Skeletal muscle cell (primary cell): ENCODE results near the gene PPARA.

Source experiments
- DNase-seq: peaks from one replicate; pipeline ENCODE4 v3.0.0-alpha.2; 2010; ENCODE audit warnings: low read depth
- H3K4me3 ChIP-seq: 2 replicates; pipeline ENCODE4 v1.5.1; 2011; ENCODE audit warnings: low read depth, mild to moderate bottlenecking, control low read depth, low read length, moderate library complexity

PPARA gene

DNA sequence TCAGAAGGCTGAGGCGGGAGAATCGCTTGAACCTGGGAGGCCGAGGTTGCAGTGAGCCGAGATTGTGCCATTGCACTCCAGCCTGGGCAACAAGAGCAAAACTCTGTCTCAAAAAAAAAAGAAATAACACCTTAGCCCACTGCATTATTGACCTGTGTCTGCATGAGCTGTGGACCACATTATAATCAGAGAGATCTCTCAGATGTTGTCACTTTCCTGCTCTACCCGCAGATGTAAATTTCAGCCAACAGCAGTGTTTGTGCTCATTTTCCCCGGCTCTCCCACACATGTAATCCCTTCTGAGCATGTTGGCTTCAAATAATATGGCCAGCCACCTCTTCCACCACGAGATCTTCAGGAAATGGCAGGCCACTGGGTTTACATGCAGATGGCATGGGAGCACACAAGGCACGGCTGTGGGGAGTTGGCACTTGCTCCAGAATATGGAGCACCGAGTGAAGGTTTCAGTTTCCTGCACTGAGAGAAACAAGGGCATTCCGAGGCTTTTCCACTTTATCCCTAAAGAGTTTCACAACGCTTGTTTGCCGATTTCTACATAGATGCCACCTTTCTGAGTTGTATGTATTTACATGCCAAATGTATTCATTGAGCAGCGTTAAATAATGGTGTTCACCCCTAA is 80.1 kb downstream of the PPARA start:
- no peak for DNase-seq
- H3K4me3 ChIP-seq: no peak overlapping the region

DNA sequence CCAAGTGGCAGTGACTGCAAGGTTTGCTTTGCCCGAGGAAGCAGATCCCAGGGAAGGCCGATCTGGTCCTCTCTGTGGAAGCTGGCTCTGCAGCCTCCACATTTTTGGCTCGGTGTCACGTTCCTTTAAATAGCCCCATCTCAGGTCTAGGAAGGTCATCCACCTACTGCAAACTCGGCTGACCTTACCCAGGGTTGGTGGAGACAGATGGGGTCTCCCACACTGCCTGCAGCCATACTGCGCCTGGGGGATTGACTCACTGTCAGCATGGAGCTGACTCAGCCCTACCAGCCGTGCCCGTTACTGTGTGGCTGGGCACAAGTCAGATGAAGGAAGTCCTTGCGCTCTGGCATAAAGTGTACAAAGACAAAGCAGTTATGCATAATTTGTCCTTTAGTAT is 82.9 kb downstream of the PPARA start:
- no peak overlapping the region for H3K4me3 ChIP-seq
- DNase-seq: peak; percentile 19

DNA sequence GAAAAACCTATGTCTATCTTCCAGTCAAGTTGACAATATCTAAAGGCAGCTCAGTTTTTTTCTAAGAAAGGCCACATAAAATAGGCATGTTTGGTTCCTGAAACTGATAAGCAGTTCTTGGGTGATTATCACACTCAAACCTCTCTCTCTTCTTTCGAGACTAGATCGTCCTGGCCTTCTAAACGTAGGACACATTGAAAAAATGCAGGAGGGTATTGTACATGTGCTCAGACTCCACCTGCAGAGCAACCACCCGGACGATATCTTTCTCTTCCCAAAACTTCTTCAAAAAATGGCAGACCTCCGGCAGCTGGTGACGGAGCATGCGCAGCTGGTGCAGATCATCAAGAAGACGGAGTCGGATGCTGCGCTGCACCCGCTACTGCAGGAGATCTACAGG is 84.6 kb downstream of the PPARA start:
- no peak for DNase-seq
- no peak overlapping the region for H3K4me3 ChIP-seq

DNA sequence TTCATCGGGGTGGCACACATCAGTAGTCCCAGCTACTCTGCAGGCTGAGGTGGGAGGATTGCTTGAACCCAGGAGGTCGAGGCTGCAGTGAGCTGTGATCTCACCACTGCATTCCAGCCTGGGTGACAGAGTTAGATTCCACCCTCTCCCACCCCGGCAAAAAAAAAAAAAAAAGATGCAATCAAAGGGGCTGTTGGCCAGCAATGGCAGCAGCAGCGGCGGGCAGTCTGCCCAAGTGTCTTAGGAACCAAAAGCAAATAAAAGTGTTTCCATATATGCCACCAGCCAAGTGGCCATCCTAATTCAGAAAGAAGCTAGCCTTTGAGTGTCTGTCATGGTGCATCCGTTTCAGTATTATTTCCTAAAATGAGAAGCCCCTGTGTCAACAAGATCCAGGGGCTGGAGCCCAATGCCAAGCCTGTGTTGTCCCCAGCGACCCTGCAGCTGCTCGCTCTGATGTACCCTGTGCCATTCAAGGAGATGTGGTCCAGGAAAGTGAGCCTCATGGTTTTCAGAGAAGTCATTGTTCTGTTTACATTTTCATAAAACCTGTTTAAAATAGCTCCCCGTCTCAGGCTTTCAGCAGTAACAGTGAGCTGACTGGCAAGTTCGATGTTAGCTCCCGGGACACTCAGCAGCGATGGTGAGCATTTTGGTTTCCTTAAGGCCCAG is 87.3 kb downstream of the PPARA start:
- DNase-seq: no peak

DNA sequence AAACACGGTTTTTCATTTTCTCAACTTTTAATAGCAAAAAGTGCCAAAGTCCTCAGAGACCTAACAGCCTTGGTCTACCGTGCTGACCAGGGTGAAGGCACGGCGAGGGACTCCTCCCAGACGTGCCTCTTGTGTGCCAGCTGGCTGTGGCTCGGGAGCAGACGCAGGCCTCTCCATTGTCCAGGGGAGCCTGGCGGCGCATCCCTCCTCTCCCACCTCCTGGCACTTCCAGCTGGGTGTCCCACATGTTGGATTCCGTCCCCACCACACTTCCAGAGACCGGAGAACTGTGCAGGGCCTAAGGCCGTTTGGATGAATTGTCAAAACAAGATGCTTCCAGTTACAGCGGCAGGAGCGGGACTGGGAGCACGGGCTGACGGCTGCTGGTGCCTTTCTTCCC is 88.2 kb downstream of the PPARA start:
- H3K4me3 ChIP-seq: no peak overlapping the region
- no peak for DNase-seq

More for the DNA sequence above, 87.3 kb downstream of the PPARA start:
- H3K4me3 ChIP-seq: no peak overlapping the region

DNA sequence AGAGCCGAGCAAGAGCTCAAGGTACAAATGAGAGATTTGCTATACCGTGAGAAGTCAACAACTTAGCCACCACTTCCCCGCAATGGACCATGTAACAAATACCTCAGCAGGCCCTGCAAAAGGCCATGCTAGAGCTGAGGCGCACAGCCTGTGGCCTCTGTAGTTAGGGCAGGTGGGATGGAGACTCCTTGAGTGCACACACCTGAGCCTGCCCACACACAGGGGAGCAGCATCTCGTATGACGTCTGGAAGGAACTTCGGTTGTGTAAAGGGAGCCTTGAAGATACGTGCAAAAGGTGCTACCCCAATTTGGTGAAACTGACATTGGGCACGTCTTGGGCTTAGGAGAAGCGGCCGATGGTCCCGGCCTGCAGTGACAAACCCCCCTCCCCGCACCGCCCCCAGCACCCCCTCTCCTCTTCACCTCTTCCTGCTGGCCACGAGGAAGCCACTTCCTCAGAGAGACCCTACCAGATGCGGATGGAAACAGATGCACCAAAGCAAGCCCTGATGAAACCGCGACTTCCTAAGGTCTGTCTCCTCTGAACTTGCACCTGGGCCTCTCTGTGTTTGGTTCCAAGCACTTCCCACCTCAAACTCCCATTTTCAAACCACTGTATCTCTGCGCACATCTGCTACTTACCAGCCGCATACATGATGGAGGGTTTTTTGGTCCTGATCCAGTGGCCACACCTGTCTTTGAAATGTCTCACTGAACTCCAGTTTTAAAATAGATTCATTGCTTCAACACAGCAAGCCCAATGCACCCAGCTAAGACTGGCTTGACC is 89.1 kb downstream of the PPARA start:
- H3K4me3 ChIP-seq: no peak overlapping the region
- DNase-seq: no peak

DNA sequence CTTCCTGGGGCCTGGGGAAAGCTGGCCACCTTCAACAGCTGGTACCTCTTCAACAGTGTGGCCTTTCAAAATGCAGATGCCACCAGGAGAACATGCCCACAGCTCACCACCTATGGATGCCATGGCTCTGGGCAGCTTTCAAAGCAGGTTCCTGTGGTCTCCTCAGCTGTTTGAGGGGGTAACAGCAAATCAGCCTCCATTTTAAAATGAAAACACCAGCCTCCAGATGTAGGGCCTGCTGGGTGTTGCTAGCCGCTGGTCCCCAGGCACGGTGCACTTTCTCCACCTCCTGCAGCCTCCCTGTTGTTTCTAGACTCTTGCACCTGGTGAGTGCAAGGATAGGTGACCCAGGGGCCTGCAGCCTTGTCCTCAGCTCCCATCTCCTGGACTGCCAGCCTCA is 89.7 kb downstream of the PPARA start:
- no peak for DNase-seq
- no peak overlapping the region for H3K4me3 ChIP-seq

DNA sequence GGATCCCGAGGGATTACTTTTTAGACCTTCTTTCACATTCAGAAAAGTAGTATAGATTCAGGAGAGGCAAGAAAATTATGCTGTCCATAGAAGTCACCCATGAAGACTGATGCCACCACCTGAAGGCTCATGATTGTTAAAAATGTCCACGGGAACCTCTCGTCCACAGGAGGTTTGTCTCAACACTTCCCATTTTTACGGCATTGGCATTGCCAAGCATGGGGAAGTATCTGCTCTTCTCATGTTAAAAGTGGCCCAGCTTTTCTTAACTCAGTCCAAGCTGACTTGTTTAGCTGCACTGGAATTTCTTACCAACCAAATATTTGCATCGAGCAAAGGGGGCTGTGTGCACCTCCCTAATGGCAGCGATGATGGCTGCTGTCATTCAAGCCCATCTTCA is 90.2 kb downstream of the PPARA start:
- H3K4me3 ChIP-seq: no peak overlapping the region
- no peak for DNase-seq

DNA sequence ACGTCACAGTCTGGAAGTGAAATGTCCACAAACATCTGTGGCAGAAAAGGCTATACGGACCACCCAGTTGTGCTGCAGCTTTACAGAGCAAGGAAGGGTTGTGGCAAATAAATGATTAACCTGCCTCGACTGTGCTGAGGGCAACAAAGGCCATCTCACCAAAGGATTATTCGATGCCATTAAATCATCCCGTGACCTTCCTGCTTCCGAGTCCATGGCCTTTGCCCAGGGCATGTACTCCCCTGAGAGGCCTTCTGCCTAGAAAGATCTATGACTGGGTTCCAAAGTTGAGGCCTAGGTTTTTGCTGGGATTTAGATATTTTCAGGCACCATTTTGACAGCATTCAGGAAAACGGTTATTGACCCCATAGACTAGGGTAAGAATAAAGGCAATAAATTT is 90.6 kb downstream of the PPARA start:
- DNase-seq: no peak
- no peak overlapping the region for H3K4me3 ChIP-seq

DNA sequence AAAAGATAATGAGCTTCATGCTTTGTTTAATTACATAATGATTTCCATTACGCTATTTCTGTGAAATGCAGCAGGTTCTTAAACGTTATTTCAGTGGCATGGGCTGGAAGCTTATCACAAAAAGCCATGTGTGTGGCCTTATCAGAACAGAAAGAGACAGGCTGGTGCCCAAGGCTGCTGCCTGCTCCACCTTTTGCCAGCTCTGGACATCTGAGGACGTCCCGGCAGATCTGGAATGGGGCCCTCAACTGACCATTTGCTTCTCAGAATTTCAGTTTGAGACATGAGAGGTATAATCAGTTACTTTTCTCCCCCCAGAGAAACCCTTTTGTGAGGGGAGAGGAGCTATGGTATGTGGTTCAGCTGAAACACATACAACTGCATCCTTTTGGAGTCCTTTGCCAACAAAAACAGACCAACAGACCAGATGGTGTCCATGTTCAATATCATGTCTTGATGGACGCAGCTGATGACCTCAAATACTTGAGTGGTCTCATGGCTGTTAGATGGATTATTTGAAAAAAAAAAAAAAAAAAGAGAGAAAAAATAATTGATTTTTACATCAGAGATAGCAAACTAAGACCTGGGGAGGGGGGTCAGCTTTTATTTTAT is 91.2 kb downstream of the PPARA start:
- no peak overlapping the region for H3K4me3 ChIP-seq
- no peak for DNase-seq

DNA sequence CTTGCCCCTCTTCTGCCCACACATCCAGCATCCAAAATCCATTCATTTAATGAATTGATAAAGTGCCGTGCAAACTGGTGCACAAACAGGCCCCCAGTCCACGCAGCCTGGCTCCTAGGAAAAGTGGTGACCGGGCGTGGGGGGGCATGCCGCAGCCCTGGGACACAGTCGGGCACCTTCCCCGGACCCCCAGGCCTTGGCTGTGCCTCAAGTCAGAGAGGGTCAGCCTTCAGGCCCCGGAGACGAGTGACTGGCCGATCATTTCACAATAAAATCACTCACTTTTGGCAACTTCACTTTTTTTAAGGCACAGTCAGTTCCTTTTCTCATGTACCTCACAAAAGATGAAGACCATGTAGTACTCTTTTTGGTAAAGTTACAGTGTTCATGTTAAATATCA is 91.8 kb downstream of the PPARA start:
- no peak overlapping the region for H3K4me3 ChIP-seq
- DNase-seq: no peak

DNA sequence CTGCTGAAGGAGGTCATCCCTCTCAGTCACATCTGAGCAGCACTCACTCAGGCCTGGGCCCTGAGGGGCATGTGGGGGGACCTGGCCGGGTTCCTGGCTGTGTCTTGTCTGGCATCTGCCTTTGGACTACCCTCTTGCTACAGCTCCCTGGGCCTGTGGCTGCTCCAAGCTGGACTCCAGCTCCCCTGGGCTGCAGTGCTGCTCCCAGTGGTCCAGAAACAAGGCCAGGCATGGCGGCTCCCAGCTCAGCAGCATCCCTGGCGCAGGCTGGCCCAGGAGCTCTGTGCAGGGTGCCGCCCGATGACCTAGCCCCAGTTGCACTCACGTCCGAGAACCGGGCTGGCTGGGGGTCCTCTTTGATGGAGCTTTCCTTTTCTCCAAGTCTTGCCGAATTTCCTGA is 94.4 kb downstream of the PPARA start:
- no peak overlapping the region for H3K4me3 ChIP-seq
- DNase-seq: no peak

DNA sequence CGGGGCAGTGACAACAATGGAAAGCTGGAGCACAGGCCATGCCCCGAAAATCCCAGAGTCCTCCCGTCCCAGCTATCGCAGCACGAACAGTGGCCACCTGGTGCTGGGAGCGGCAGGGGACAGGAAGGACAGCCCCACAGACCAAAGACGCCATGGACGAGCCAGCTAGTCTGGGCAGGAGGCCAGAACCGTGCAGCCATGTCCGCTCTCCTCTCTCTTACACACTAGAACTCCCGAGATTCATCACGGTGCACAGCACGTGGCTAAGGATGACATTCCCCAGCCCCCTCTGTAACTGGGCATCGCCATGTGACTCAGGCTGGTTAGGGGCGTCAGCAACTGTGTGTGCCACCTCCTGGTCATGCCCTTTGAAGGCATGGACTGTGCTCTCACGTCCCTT is 95.2 kb downstream of the PPARA start:
- DNase-seq: no peak
- no peak overlapping the region for H3K4me3 ChIP-seq

DNA sequence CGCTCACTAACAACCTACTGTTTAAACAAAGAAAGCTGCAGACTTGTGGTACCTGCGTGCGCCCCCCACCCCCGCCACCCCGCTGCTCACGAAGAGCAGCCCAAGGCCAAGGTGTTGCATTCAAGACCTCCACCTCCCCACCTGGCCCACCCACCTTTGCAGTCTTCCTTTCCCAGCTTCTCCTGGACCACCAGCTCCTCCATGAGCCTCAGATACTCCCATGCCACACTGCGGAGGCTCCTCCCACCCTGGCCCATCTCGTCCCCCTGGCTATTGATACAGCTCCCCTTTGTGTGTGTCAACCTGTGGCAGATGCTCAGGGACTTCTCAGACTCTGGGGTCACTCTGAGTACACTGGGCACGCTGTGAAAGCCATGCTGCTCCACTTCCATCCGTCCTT is 95.9 kb downstream of the PPARA start:
- no peak for DNase-seq
- no peak overlapping the region for H3K4me3 ChIP-seq

DNA sequence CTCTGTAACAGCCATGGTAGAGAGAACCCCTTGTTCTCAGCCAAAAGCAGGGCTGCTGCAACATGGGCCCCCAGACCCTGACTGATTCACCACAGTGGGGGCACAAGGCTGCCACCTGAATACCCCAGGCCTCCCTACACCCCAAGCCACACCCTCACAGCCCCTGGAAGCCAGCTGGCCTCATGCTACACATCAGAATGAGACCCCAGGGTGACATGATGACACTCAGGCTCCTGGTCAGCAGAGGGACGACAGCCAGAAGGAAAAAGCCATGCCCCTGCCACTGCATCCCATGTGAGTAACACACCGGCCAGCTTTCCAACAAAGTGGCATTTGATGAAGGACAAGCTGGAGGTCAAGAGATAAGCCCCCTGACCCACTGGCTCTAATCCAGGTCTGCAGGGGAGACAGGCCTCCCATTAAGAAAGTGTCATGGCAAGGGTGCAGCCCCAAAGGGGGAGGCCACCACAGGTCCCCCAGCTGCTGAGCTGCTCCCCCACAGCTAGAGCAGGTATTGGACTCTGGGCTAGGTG is 97.2 kb downstream of the PPARA start:
- no peak for DNase-seq
- H3K4me3 ChIP-seq: no peak overlapping the region

DNA sequence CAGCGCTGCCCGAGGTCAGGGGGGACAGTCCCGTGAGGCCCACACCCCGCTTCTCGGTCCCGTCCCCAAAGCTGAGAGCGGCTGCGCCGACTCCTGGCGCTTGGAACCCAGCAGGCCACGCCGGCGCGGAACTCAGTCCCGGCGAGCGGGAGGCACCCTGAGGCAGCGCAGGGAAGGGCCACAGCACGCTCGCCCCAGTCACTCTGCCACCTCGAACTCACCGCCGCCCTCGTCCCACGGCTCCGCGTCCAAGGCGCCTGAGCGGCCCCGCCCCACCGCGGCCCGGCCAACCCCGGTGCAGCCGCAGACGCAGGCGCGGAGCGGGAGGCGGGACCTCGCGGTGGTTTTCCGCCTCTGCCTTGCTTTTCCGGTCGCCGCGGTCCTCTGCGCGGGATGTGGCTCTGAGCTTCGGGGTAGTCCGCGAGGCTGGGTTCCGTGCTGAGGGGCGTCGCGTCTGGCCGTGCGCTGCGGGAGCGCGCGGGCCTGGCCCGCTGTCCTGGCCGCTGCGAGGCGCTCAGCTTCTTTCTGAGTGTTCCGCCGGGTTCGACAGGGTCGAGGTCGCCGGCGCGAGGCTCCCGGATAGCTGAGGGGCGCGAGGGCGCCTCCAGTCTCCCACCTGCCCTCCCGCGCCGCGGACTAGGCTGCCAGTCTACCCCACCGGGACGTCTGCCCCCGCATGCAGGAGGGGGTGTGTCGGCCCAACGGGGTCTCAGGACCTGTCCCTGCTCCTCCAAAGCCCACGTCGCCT is 99.9 kb downstream of the PPARA start, which contains the start of gene CDPF1:
TSS of gene CDPF1 (minus strand) at position 259 of the 748 bp plus-strand sequence. CDS start 2,009 bp downstream, outside the sequence.
- peak; percentile 41 for DNase-seq
- peak within 1 kb of the TSS; percentile 86 for H3K4me3 ChIP-seq

DNA sequence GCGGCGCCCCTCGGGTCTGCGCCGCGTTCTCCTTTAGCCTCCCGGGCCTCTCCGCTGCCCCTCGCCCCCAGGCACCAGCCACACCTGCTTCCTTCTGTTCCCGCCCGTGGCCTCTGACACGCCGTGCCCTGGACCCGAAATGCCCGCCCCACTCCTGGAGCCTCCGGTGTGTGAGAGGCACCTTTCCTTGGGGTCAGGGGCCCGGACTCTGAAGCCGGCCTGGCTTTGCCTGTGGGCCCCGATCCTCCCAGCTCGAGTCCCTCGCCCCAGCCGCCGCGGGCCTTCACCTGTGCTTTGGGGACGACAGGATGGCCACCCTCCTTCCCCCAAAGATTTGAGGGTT is 100.4 kb downstream of the PPARA start:
- peak overlapping the region; percentile 86 for H3K4me3 ChIP-seq
- DNase-seq: no peak

DNA sequence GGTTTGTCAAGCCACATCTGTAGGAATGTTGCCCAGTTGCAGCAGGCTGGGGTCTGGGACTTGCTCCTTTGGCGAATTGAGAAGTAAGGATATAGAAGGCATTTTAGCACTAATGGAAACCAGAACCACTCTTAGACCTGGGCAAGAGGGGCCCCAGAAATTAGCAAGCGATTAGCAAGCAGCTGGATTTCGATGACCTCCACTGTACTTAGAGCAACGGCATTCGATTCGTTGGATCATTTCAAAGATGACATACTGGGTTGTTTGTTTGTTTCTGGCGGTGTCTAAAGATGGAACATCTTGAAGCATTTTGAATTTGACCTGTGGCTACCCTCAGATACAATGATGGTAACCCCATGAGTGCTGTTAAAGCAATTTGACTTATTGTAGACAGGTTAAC is 100.9 kb downstream of the PPARA start:
- peak overlapping the region; percentile 86 for H3K4me3 ChIP-seq
- DNase-seq: no peak

DNA sequence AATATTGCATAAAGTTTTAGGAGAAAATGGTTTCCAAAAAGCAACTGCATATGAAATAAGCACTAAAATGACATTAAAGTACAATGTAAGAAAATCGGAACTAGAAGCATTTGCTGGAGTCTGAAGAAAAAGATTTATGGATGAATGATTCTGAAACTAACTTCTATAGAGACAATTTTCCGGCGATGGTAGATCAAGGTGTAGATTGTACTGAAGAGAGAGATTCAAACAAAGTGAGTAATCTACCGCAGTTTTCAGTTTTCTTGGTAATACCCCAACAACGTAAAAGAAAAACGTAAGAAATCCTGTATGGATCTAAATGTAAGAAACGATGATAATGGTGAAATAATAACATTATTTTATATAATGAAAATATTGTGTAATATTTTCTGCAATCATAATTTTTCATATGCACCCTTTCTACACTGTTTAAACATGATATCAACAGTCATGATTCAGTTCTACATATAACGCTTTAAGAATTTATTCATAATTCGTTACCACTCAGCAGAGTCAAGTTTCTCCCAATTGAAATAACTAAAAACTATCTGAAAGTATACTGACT is 101.6 kb downstream of the PPARA start:
- H3K4me3 ChIP-seq: no peak overlapping the region
- no peak for DNase-seq
